SK-N-SH (cell line): ENCODE results near the gene AGBL1. TPM values are rescaled to one million over a fixed set of nuclear protein-coding genes. Genes with fewer than 3 reads are reported as not detected.

ENCODE experiments used
- CTCF ChIA-PET: fragments of 300-600, 350-600 bp; formaldehyde crosslinking; extraction: SDS; loops from one replicate; lab custom pipeline; 2021; lab: Yijun Ruan, JAX
- POLR2A ChIA-PET: fragments of 350-600 bp; sonication (Branson Sonifier 250); formaldehyde crosslinking; extraction: SDS; loops from one replicate; lab custom pipeline; 2020; ENCODE audit warnings: antibody characterized with exemption, inconsistent platforms; lab: Yijun Ruan, JAX
- DNase-seq: peaks from one replicate; pipeline ENCODE4 v3.0.0; 2012
- H2AFZ ChIP-seq: fragments of 200-600 bp; sonication (generic); 2 replicates; pipeline ENCODE4 v1.8.1; 2016; ENCODE audit warnings: antibody characterized with exemption, mild to moderate bottlenecking, low read depth
- H3F3A ChIP-seq: fragments of 200-600 bp; sonication (generic); replicated peaks from 2 replicates; pipeline ENCODE3; 2016; ENCODE audit warnings: antibody characterized with exemption, mild to moderate bottlenecking; ENCODE audit not compliant: insufficient read depth
- H3K27ac ChIP-seq, 2 experiments: fragments of 200-500 bp in 1 of 2; fragments of 200-600 bp in 1 of 2; sonication (Bioruptor generic) in 1 of 2; sonication (generic), shearing (Covaris generic) in 1 of 2; 2 replicates each; pipeline versions ENCODE4 v1.5.1 to v1.6.1; 2014 to 2016; ENCODE audit warnings: low read depth in 2 of 2, inconsistent platforms in 1 of 2, low read length in 1 of 2, mild to moderate bottlenecking in 1 of 2, mixed read lengths in 1 of 2
- H3K27me3 ChIP-seq: fragments of 200-600 bp; sonication (generic), shearing (Covaris generic); 2 replicates; pipeline ENCODE4 v1.6.1; 2016; ENCODE audit warnings: mixed run types; ENCODE audit not compliant: insufficient read depth
- H3K36me3 ChIP-seq, 2 experiments: fragments of 200-500 bp in 1 of 2; fragments of 200-600 bp in 1 of 2; sonication (Bioruptor generic) in 1 of 2; sonication (generic) in 1 of 2; replicated peaks in 1 of 2; 2 replicates each; pipeline versions ENCODE3 to v1.5.1; 2014 to 2016; ENCODE audit warnings: low read length in 1 of 2, mild to moderate bottlenecking in 1 of 2; ENCODE audit not compliant: insufficient read depth in 2 of 2, control insufficient read depth in 1 of 2
- H3K4me1 ChIP-seq, 2 experiments: fragments of 200-500 bp in 1 of 2; fragments of 200-600 bp in 1 of 2; sonication (Bioruptor generic) in 1 of 2; sonication (generic), shearing (Covaris generic) in 1 of 2; 2 replicates each; pipeline versions ENCODE4 v1.5.1 to v1.6.1; 2014 to 2016; ENCODE audit warnings: low read depth in 1 of 2, low read length in 1 of 2, mixed run types in 1 of 2; ENCODE audit not compliant: insufficient read depth in 2 of 2, control insufficient read depth in 1 of 2
- H3K4me2 ChIP-seq: fragments of 200-600 bp; sonication (generic), shearing (Covaris generic); 2 replicates; pipeline ENCODE4 v1.6.1; 2017; ENCODE audit warnings: mixed run types
- H3K4me3 ChIP-seq, 2 experiments: fragments of 200-500 bp in 1 of 2; fragments of 200-600 bp in 1 of 2; sonication (Bioruptor generic) in 1 of 2; sonication (generic), shearing (Covaris generic) in 1 of 2; 2 replicates each; pipeline versions ENCODE4 v1.5.1 to v1.8.1; 2014 to 2016; ENCODE audit warnings: low read depth in 2 of 2, inconsistent platforms in 1 of 2, low read length in 1 of 2, mild to moderate bottlenecking in 1 of 2, mixed read lengths in 1 of 2, moderate library complexity in 1 of 2
- H3K79me2 ChIP-seq: fragments of 200-600 bp; sonication (generic); 2 replicates; pipeline ENCODE4 v1.8.1; 2017; ENCODE audit warnings: mild to moderate bottlenecking; ENCODE audit not compliant: insufficient read depth
- H3K9ac ChIP-seq: fragments of 200-600 bp; sonication (generic); 2 replicates; pipeline ENCODE4 v1.6.1; 2017; ENCODE audit warnings: mixed run types
- H3K9me2 ChIP-seq: fragments of 200-600 bp; sonication (generic); 2 replicates; pipeline ENCODE4 v1.6.1; 2017; ENCODE audit warnings: mixed run types
- H3K9me3 ChIP-seq: fragments of 200-600 bp; sonication (generic); 2 replicates; pipeline ENCODE4 v1.6.1; 2017; ENCODE audit warnings: mixed run types, mild to moderate bottlenecking, moderate library complexity
- H4K20me1 ChIP-seq: fragments of 200-600 bp; sonication (generic); 2 replicates; pipeline ENCODE4 v1.6.1; 2017; ENCODE audit warnings: mild to moderate bottlenecking, mixed run types; ENCODE audit not compliant: insufficient read depth
- ELF1 ChIP-seq: IDR thresholded peaks from 2 replicates; pipeline ENCODE4 v1.4.0; 2012
- EZH2phosphoT487 ChIP-seq: fragments of 200-600 bp; sonication (generic); IDR thresholded peaks from 2 replicates; pipeline ENCODE4 v1.6.1; 2017; ENCODE audit warnings: low read depth, mixed run types, mild to moderate bottlenecking, antibody characterized with exemption, moderate library complexity, borderline replicate concordance
- GABPA ChIP-seq: IDR thresholded peaks from 2 replicates; pipeline ENCODE4 v1.4.0; 2012; ENCODE audit warnings: low read depth, mild to moderate bottlenecking
- GATA2 ChIP-seq: sonication (generic); formaldehyde crosslinking; IDR thresholded peaks from 2 replicates; pipeline ENCODE4 v1.5.0; 2020; ENCODE audit warnings: mild to moderate bottlenecking, missing genetic modification reagents
- MXI1 ChIP-seq: IDR thresholded peaks from 2 replicates; pipeline ENCODE4 v1.6.1; 2012; ENCODE audit warnings: mild to moderate bottlenecking, low read depth, low read length, improper control_type of control experiment
- NRF1 ChIP-seq: IDR thresholded peaks from 2 replicates; pipeline ENCODE4 v1.6.1; 2012; ENCODE audit warnings: low read depth, mild to moderate bottlenecking, low read length
- RAD21 ChIP-seq: IDR thresholded peaks from 2 replicates; pipeline ENCODE4 v1.6.1; 2012; ENCODE audit warnings: mild to moderate bottlenecking, low read length
- RCOR1 ChIP-seq: fragments of 150-350 bp; IDR thresholded peaks from 2 replicates; pipeline ENCODE4 v1.6.1; 2017; ENCODE audit warnings: antibody characterized with exemption, low read length
- SIN3A ChIP-seq: IDR thresholded peaks from 2 replicates; pipeline ENCODE4 v1.6.1; 2012; ENCODE audit warnings: low read depth, mild to moderate bottlenecking, low read length, moderate library complexity, borderline replicate concordance
- SMC3 ChIP-seq: IDR thresholded peaks from 2 replicates; pipeline ENCODE4 v1.6.1; 2012; ENCODE audit warnings: low read depth, low read length, improper control_type of control experiment
- TAF1 ChIP-seq: IDR thresholded peaks from 2 replicates; pipeline ENCODE4 v1.6.1; 2012; ENCODE audit warnings: low read depth, mild to moderate bottlenecking, low read length, moderate library complexity, borderline replicate concordance
- TCF12 ChIP-seq: IDR thresholded peaks from 2 replicates; pipeline ENCODE4 v1.4.0; 2012
- TEAD4 ChIP-seq: IDR thresholded peaks from 2 replicates; pipeline ENCODE4 v1.4.0; 2012; ENCODE audit warnings: mild to moderate bottlenecking, borderline replicate concordance; ENCODE audit not compliant: insufficient read depth
- YY1 ChIP-seq: IDR thresholded peaks from 2 replicates; pipeline ENCODE4 v1.4.0; 2012; ENCODE audit warnings: low read depth, mild to moderate bottlenecking
- WGBS: methylation state at CpG from one replicate; pipeline ENCODE4 v1.1.6; 2017; ENCODE audit warnings: low lambda C conversion rate; 5-methylcytosine and 5-hydroxymethylcytosine counted together
- polyA plus RNA-seq, 3 experiments: library from polyadenylated mRNA; depleted of rRNA; stranded (reverse); fragments of >200 nt; gene quantifications; 2 replicates each; pipeline ENCODE4 v1.2.3, GENCODE V29; 2012
- TF ChIP-seq, protein P1 (sequence below): IDR thresholded peaks from 2 replicates; pipeline ENCODE4 v1.6.1; 2012; ENCODE audit warnings: mild to moderate bottlenecking, low read depth, low read length, moderate library complexity
- TF ChIP-seq, protein P2 (sequence below): IDR thresholded peaks from 2 replicates; pipeline ENCODE4 v1.4.0; 2012; ENCODE audit warnings: low read depth, borderline replicate concordance
- TF ChIP-seq, protein P3 (sequence below): fragments of 200-600 bp; sonication (generic); IDR thresholded peaks from 2 replicates; pipeline ENCODE4 v1.6.1; 2017; ENCODE audit warnings: antibody characterized with exemption, mild to moderate bottlenecking, moderate library complexity

Gene AGBL1
- polyA plus RNA-seq, 1 of the 3 experiments (the other 2 are of a cell fraction), result not detected

DNA sequence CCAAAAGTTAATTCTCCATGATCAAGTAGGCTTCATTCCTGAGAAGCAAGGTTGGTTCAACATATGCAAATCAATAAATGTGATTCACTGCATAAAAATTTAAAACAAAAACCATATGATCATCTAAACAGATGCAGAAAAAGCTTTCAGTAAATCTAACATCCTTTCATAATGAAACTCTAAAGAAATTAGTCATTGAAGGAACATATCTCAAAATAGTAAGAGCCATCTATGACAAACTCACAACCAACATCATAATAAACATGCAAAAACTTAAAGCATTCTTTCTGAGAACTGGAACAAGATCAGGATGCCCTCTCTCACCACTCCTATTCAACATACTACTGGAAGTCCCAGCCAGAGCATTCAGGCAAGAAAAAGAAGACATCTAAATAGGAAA is 254.1 kb downstream of the AGBL1 start:
- Histone ChIP-seq H3K9me3 (peaks cover 7% of the 10 kb centered on the region; the same call in 1 of the 2 replicates), H3K36me3 (no peaks in the 10 kb centered on the region), H3K4me3 (no peak overlapping the region), H2AFZ (no peak overlapping the region), H3K9ac (no peak overlapping the region), H3K4me1 (no peaks in the 10 kb centered on the region), H3K27me3 (no peaks in the 10 kb centered on the region), H3K79me2 (no peaks in the 10 kb centered on the region), H3K9me2 (no peaks in the 10 kb centered on the region), H4K20me1 (no peaks in the 10 kb centered on the region), H3K4me2 (no peak overlapping the region), H3K27ac (no peak overlapping the region), H3F3A (no peaks in the 10 kb centered on the region)
- CTCF ChIA-PET, result no interaction called here
- TF ChIP-seq GABPA, result no peak
- TF ChIP-seq SIN3A, result no peak
- no peak for TF ChIP-seq EZH2phosphoT487
- no peak for TF ChIP-seq NRF1
- TF ChIP-seq TCF12, result no peak
- TF ChIP-seq RAD21, result no peak
- no peak for DNase-seq
- POLR2A ChIA-PET, result no interaction called here

DNA sequence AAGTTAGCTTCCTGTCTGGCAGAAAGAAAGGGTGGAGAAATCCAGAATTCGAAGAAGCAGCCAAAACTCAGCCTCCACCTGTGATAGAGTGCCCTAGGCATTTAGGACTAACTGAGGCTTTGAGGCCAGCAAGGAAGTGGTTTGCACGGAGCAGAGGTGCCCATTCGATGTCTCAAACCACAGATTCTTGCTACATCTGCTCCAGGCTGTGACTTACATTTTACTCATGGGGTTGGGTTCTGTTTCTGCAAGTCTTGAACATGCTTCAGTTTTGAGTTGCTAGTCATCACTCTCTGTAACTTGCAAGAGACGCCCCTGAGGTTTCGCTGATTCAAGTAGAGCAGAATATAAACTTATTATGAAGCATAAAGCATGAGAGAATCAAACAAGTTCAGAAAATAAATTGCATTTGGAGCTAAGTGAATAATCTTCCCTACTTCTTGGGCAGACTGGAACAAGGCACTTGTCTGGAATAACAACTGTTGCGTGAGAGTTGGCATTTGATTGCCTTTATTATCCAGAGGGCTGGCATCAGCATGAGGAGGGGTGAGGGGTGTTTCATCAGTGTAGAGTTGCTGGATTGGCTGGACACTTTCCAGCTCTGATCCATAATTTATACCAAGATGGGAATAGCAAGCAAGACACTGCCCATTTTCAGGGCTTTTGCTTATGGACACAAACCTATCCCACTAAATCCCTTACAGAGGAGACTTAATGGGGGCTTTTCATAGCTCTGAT is 256.5 kb downstream of the AGBL1 start:
- DNase-seq, result no peak
- CTCF ChIA-PET, result no interaction called here

More for the DNA sequence above, 256.5 kb downstream of the AGBL1 start:
- TF ChIP-seq ELF1 (no peak), YY1 (no peak), SMC3 (no peak), RCOR1 (no peak), TEAD4 (no peak), TAF1 (no peak), SIN3A (no peak), MXI1 (no peak), GATA2 (CRISPR knock-in tag) (no peak)
- TF ChIP-seq, protein P1, sequence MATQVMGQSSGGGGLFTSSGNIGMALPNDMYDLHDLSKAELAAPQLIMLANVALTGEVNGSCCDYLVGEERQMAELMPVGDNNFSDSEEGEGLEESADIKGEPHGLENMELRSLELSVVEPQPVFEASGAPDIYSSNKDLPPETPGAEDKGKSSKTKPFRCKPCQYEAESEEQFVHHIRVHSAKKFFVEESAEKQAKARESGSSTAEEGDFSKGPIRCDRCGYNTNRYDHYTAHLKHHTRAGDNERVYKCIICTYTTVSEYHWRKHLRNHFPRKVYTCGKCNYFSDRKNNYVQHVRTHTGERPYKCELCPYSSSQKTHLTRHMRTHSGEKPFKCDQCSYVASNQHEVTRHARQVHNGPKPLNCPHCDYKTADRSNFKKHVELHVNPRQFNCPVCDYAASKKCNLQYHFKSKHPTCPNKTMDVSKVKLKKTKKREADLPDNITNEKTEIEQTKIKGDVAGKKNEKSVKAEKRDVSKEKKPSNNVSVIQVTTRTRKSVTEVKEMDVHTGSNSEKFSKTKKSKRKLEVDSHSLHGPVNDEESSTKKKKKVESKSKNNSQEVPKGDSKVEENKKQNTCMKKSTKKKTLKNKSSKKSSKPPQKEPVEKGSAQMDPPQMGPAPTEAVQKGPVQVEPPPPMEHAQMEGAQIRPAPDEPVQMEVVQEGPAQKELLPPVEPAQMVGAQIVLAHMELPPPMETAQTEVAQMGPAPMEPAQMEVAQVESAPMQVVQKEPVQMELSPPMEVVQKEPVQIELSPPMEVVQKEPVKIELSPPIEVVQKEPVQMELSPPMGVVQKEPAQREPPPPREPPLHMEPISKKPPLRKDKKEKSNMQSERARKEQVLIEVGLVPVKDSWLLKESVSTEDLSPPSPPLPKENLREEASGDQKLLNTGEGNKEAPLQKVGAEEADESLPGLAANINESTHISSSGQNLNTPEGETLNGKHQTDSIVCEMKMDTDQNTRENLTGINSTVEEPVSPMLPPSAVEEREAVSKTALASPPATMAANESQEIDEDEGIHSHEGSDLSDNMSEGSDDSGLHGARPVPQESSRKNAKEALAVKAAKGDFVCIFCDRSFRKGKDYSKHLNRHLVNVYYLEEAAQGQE, result no peak
- TF ChIP-seq, protein P2, sequence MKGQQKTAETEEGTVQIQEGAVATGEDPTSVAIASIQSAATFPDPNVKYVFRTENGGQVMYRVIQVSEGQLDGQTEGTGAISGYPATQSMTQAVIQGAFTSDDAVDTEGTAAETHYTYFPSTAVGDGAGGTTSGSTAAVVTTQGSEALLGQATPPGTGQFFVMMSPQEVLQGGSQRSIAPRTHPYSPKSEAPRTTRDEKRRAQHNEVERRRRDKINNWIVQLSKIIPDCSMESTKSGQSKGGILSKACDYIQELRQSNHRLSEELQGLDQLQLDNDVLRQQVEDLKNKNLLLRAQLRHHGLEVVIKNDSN, result no peak
- TF ChIP-seq, protein P3, sequence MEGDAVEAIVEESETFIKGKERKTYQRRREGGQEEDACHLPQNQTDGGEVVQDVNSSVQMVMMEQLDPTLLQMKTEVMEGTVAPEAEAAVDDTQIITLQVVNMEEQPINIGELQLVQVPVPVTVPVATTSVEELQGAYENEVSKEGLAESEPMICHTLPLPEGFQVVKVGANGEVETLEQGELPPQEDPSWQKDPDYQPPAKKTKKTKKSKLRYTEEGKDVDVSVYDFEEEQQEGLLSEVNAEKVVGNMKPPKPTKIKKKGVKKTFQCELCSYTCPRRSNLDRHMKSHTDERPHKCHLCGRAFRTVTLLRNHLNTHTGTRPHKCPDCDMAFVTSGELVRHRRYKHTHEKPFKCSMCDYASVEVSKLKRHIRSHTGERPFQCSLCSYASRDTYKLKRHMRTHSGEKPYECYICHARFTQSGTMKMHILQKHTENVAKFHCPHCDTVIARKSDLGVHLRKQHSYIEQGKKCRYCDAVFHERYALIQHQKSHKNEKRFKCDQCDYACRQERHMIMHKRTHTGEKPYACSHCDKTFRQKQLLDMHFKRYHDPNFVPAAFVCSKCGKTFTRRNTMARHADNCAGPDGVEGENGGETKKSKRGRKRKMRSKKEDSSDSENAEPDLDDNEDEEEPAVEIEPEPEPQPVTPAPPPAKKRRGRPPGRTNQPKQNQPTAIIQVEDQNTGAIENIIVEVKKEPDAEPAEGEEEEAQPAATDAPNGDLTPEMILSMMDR, result no peak
- TF ChIP-seq, all 33 proteins: peak for 0
- no peak overlapping the region for H3K27ac ChIP-seq
- H2AFZ ChIP-seq, result no peak overlapping the region
- no peaks in the 10 kb centered on the region for H3K9me2 ChIP-seq
- H3K9ac ChIP-seq, result no peak overlapping the region
- no peaks in the 10 kb centered on the region for H4K20me1 ChIP-seq
- H3K79me2 ChIP-seq, result no peaks in the 10 kb centered on the region
- 10% methylated on average over 6 of the region's 6 CpGs for WGBS
- H3K9me3 ChIP-seq, result no peaks in the 10 kb centered on the region
- no peak overlapping the region for H3K4me3 ChIP-seq
- POLR2A ChIA-PET, result no interaction called here
- H3K4me1 ChIP-seq, result no peaks in the 10 kb centered on the region
- no peaks in the 10 kb centered on the region for H3K27me3 ChIP-seq
- H3F3A ChIP-seq, result no peaks in the 10 kb centered on the region
- no peaks in the 10 kb centered on the region for H3K36me3 ChIP-seq
- H3K4me2 ChIP-seq, result no peak overlapping the region
